H54 (cell line): Measurements from ENCODE around the gene CEP85.

Experiments used
- DNase-seq: peaks from one replicate; pipeline ENCODE4 v3.0.0; 2011; ENCODE audit warnings: low spot score, mixed read lengths; ENCODE audit not compliant: insufficient read length
- FAIRE-seq: peaks from 3 replicates; lab custom pipeline; 2011; peaks lifted over from hg19 to GRCh38; lab: Jason Lieb, UNC
- POLR2A ChIP-seq: IDR thresholded peaks from 2 replicates; pipeline ENCODE4 v1.6.1; 2011; ENCODE audit warnings: low read depth, mild to moderate bottlenecking, low read length

CEP85 gene

GRCh38 chr1:26239936-26240335 lies 5.9 kb downstream of the CEP85 start:
- no peak for FAIRE-seq
- DNase-seq: no peak
- no peak for TF ChIP-seq POLR2A

DNA sequence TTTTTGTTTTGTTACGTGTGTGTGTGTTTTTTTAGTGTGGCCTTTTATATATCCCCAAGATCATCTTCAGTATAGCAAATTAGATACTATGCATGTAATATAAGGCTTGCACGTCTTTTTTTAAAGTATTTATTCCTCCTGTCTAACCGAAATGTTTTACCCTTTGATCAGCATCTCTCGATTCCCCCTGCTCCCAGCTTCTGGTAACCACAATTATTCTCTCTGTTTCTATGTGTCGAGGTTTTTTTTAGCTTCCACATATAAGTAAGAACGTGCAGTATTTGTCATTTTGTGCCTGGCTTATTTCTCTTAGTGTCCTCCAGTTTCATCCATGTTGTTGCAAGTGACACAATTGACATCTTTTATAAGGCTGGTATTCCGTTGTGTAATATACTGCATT lies 18.7 kb downstream of the CEP85 start:
- DNase-seq: no peak
- TF ChIP-seq POLR2A: no peak
- FAIRE-seq: no peak

- DNase-seq: no peak
- TF ChIP-seq POLR2A: no peak
- no peak for FAIRE-seq
Observed at GRCh38 chr1:26254404-26254803, 20.4 kb downstream of the CEP85 start.

DNA sequence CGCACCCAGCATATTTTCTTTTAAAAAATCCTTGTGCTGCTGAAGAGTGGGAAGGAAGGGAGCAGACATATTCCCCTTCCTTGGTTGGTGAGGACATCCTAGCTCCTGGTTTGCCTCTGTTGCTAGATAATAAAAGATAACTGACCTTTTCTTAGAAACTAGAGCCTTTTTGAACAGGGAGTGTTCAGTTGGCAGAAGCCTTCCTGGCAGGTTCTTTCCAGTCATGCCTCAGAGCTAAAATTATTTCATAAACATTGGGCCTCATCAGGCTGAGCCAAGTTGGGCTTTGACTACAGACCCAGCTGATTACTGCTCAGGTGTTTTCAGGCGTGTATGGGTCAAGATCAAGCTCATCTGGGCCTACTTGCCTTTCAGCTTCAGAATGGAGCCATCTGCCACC lies 23.2 kb downstream of the CEP85 start:
- TF ChIP-seq POLR2A: no peak
- no peak for DNase-seq
- no peak for FAIRE-seq

GRCh38 chr1:26259005-26259404 lies 25.0 kb downstream of the CEP85 start:
- DNase-seq (no peak), FAIRE-seq (no peak)
- TF ChIP-seq POLR2A: no peak

DNA sequence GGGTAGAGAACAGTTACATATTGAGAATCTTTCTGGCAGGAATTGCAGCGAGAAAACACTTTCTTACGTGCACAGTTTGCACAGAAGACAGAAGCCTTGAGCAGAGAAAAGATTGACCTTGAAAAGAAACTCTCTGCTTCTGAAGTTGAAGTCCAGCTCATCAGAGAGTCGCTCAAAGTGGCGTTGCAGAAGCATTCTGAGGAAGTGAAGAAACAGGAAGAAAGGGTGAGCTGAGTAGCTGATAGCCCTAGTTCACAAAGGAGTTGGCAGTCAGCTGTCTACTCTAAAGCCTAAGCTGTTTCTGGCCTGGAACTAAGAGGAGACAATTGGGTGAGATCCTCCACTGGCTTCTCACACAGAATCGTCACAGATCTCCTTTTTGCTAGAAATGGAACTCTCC lies 25.6 kb downstream of the CEP85 start:
- DNase-seq (no peak), FAIRE-seq (no peak)
- TF ChIP-seq POLR2A: no peak

DNA sequence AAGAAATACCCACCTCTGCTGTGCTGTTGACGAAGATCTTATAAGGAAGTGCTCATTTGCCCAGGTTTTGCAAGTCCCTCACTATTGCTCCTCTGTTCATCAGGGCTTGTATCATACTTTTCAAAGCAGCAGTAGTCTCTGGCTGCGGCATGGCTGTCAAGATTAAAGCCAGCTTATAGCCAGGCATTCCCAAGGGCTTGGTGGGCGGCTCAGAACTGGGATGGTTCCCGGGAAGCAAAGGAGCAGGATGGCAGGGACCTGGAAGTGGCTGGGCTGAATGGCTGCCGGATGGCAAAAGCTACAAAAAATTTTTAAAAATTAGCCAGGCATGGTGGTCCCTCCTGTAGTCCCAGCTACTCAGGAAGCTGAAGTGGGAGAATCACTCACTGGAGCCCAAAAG lies 29.2 kb downstream of the CEP85 start:
- no peak for TF ChIP-seq POLR2A
- DNase-seq (no peak), FAIRE-seq (no peak)

DNA sequence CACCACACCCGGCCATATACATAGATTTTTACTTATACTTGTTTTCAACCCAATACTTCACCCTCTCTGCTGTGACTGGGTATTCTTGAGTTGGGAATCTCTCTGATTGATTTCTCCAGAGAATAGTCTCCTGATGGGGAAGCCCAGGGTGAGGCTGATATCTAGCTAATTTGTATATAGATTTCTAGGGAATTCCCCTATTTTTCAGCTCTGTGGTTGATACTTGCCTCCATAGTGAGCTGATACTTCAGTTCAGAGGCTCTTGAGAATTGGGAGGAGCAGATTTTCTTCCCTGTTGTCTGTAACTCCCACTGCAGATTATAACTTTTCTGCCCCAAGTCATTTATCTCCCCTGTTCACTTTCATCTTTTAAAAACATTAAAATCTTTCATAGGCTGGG lies 31.4 kb downstream of the CEP85 start:
- DNase-seq (no peak), FAIRE-seq (no peak)
- TF ChIP-seq POLR2A: no peak

DNA sequence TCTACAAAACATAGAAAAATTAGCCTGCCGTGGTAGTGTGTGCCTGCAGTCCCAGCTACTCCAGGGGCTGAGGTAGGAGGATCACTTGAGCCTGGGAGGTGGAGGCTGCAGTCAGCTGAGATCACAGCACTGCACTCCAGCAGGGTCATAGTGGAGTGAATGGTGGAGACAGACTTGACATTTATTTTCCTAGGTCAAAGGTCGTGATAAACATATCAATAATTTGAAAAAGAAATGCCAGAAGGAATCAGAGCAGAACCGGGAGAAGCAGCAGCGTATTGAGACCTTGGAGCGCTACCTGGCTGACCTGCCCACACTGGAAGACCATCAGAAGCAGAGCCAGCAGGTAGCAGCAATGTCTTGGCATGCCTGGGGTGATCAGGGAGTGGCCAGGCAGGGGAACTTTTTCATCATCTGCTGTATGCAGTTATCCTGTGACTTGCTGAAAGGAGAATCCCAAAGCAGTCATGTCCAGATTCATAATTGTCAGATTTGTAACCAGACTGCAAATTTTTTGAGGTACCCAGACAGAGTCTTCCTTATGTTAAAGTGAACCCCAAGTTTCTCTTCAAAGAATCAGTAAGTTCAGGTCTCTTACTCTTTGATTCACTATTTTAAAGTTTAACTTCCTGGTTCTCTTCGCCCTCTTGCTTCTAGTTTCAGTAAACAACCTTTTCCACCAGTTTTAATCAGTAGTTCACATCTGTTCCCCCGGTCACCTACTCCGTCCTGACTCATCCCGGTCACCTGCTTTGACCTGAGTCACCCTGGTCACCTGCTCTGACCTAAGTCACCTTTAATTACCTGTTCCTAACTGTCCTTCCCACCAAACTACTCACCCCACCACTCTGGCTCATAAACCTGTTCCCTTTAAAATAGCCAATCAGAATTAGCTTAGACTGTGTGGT lies 34.5 kb downstream of the CEP85 start:
- no peak for TF ChIP-seq POLR2A
- DNase-seq (no peak), FAIRE-seq (no peak)

DNA sequence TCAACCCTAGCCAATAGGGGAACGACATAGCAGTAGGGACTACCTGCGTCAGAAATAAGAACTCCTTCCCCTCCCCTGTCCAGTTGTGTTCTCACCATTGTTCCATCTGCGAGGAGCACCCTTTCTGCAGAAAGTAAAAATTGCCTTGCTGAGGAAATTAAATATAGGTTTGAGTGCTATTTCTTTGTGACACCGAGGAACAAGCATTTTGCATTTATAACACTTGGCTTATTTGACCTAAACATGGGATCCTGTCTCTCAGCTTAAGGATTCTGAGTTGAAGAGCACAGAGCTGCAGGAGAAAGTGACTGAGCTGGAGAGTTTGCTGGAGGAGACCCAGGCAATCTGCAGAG lies 35.2 kb downstream of the CEP85 start:
- FAIRE-seq (no peak), DNase-seq (no peak)
- no peak for TF ChIP-seq POLR2A

GRCh38 chr1:26274801-26275425 lies 40.9 kb downstream of the CEP85 start:
- FAIRE-seq (no peak), DNase-seq (no peak)
- TF ChIP-seq POLR2A: no peak

DNA sequence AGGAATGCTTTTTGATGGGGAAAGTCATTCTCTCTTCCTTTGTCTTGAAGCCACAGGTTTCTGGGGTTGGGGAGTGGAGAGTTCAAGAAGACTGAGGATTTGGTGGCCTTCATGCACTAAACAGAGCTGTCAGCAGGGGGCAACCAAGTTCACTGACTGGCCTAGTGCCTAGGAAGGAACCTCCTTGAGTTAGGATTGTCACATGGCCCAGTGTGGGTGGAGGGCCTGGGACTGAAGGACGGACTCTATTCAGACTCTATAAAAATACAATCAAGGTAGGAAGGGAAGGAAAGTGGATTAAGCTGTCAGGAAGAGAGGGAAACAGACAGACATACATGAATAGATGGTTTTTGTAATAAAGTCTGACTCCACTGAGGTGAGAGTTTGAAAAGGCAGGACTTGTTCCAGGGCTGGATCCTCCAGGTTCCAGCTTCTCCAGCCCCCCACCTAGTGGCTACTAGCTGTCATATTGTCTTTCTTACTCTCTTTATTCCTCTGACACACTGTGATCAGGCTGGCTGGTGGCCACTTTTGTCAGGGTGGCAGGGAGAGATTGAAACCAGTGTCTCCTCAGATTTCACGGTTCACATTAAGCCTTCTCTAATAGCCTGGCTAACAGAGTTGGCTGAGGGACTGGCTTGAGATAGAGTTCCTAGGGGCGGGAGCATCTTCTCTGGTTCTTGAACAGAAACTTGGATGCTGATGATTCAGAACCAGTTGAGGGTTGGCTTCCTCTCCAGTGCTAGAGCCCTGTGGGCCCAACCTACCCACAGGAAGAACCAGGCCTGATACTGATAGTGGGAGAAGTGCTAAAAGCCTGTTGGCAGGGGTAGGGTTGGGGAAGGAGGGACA lies 41.8 kb downstream of the CEP85 start:
- DNase-seq (peak; percentile 62), FAIRE-seq (no peak)
- no peak for TF ChIP-seq POLR2A

- FAIRE-seq (peak; percentile 91), DNase-seq (no peak)
- TF ChIP-seq POLR2A: no peak
Observed at GRCh38 chr1:26276432-26276838, 42.4 kb downstream of the CEP85 start.

- DNase-seq: no peak
- FAIRE-seq: no peak
- TF ChIP-seq POLR2A: no peak
Observed at GRCh38 chr1:26277261-26277661, 43.3 kb downstream of the CEP85 start.

GRCh38 chr1:26277719-26278118 lies 43.7 kb downstream of the CEP85 start:
- FAIRE-seq: no peak
- no peak for DNase-seq
- TF ChIP-seq POLR2A: no peak
